Kasumi-1 (cell line): Measurements from ENCODE around the gene SLC13A4.
"Not testable (repeated sequence)": the region's sequence is repeated elsewhere in the genome, so short reads cannot be mapped to it uniquely, and the experiment has no call there.

Experiments used
- DNase-seq, 2 experiments: peaks; one replicate each; lab custom pipeline; 2025; lab: John Stamatoyannopoulos, UW

SLC13A4 gene

GRCh38 chr7:135662123-135662372, 65.9 kb downstream of the SLC13A4 start:
- DNase-seq: no peak

- peak in 1 of 2 experiments; percentile 18 for DNase-seq
Measured at GRCh38 chr7:135661311-135662122, 66.5 kb downstream of the SLC13A4 start.

DNA sequence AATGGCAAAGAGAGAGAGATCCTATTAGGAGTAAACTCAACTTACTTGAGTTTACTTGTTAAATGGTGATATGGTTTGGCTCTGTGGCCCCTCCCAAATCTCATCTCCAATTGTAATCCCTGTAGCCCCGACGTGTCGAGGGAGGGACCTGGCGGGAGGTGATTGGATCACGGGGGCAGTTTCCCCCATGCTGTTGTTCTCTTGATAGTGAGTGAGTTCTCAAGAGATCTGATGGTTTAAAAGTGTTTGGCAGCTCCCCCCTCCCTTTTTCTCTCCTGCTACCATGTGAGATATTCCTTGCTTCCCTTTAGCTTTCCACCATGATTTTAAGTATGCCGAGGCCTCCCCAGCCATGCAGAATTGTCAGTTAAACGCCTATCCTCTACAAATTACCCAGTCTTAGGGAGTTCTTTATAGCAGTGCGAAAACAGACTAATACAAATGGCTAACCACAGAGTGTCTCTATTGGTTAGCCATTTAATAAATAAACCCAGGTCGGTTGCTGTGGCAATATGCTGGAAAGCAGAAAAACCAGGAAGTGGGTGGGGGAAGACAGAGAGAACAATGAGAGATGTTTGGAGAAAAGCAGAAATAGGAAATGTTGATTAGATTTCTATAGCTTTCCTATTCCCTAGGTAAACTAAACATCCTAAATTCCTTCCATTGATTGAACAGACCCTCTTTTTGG, 68.7 kb downstream of the SLC13A4 start:
- DNase-seq: peak; percentile 46 to 53

DNA sequence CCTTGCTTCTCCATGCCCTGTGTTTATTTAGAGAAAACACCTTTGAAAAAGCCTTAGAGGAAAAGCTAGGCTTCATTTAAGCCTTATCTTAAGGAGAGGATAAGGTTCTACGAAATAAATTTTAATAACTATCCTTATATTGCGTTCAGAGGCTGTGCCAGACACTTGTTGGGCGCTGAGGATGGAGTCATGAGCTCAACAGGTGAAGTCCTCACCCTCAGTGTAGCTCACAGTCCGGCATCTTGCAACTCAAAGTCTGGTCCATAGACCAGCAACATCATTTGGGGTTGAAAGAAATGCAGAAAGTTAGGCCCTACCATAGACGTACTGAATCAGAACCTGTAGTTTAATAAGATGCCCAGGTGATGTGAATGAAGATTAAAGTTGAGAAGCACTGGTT, 69.4 kb downstream of the SLC13A4 start:
- DNase-seq: no peak

DNA sequence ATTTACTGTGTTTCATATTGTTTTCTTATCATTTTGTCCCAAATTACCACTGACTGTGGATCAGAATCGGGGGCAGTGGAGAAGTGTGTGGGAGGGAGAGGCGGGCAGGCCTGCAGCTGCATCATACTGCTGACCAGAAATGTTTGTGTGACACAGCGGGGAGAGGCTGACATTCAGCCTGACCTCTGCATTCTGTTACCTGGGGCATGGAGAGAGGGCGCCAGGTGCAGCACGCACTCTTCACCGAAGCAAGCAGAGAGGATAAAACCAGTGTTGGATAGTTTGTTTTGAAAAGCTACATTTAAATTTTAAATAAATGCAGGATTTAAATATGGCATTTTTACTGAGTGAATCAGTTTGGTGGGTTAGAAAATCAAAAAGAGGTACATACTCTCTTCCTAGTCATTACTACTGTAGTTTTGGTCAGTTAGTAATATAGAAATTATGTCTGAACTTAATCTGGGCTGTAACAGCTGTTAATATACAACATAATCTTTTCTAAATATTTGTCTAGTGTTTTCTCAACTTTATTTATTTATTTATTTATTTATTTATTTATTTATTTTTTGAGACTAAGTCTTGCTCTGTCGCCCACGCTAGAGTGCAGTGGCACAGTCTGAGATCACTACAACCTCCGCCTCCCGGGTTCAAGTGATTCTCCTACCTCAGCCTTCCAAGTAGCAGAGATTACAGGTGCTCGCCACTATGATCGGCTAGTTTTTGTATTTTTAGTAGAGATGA, 74.5 kb downstream of the SLC13A4 start:
- no peak for DNase-seq

- no peak for DNase-seq
Measured at GRCh38 chr7:135650831-135651573, 77.0 kb downstream of the SLC13A4 start.

- no peak for DNase-seq
Measured at GRCh38 chr7:135648235-135648634, 79.8 kb downstream of the SLC13A4 start.

DNA sequence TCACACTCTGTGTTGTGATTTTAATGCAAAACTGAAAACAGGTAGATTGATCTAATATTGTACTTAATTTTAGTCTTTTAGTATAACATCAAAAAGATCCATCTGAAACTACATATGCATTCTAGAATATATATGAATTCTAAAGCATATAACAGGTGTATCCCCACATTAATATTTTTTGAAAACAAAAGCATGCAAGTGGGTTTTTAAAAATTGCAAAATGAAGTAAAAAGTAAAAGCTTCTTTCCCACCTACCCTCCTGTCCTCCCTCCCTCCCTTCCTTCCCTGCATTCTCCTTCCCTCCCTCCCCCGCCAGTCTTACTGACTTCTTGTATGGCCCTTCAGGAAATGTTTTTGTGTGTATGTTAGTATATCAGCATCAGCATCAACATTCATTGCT, 80.2 kb downstream of the SLC13A4 start:
- no peak for DNase-seq

DNA sequence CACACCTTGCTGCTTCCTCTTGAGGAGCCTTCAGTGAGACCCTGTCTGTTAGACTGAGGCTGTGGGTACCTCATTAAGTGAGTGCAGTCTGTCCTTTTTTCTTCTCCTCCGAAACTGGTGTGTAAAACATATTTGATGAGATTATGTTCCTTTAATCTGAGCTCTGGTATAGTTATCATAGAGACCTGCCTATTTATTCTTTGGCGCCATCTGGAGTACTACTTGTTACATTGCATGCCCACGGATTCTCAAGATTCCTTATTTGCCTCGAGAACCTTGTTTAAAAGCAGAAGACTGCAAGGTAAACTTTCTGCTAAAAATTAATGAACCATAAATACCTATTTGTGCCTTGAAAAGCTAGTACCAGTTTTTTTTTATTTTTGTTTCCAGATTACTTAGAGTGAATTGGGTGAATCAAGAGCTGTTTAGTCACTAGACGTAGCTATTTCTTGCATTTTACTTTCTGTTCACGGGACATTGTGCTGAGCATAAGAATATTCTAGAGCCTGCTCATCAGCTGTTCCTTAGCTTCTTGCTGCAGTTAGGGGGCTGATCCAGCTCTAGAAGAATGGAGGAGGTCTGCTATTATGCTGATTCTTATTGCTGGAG, 82.6 kb downstream of the SLC13A4 start:
- DNase-seq: peak; percentile 82 to 87

DNA sequence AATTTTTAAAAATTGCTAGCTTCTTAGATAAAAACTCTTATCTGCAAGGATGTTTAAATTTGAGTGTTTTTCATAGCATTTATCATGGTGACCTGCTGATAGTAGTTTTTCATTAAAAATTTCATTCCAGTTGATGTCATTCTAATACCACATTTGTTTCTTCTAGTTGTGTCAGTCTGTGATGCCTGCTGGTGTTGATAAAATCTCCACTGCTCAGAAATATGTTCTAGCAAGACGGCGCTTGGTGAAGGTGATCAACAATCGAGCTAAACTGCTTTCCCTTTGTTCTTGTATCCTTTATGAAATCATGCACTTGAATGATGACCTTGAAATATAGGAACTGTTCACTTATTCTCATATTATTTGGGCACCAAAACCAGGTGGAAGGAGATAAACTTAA, 83.3 kb downstream of the SLC13A4 start:
- no peak for DNase-seq

GRCh38 chr7:135644154-135644553, 83.8 kb downstream of the SLC13A4 start:
- no peak for DNase-seq

DNA sequence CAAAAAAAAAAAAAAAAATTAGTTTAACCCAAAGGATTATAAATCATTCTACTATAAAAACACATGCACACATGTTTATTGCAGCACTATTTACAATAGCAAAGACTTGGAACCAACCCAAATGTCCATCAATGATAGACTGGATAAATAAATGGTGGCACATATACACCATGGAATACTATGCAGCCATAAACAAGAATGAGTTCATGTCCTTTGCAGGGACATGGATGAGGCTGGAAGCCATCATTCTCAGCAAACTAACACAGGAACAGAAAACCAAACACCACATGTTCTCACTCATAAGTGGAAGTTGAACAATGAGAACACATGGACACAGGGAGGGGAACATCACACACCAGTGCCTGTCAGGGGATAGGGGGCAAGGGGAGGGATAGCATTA, 88.3 kb downstream of the SLC13A4 start:
- not testable (repeated sequence) for DNase-seq

- no peak for DNase-seq
Measured at GRCh38 chr7:135634191-135634878, 93.7 kb downstream of the SLC13A4 start.
